GM10266 (cell line): ENCODE data around the gene TANGO6.

ENCODE experiments used
- DNase-seq: peaks from one replicate; pipeline ENCODE4 v3.0.0; 2012; ENCODE audit errors: extremely low spot score
- TF ChIP-seq, protein P1 (sequence below): IDR thresholded peaks from 2 replicates; pipeline ENCODE4 v1.5.1; 2012; ENCODE audit warnings: mild to moderate bottlenecking, low read depth; ENCODE audit not compliant: control insufficient read depth, insufficient read depth; ENCODE audit errors: missing control alignments

Gene TANGO6

DNA sequence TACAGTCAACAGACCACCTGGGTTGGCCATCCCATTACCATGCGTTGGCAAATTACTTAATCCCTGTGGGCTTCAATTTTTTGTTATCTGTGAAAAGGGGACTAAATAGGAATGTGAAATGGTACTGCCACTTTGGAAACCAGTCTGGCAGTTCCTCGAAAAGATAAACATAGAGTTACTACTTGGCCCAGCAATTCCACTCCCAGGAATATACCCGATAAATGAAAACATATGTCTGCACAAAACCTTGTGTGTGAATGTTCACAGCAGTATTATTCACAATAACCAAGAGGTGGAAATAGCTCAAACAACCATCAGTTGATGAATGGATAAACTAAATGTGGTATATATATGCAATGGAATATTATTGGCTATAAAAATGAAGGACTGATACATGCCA, 87.9 kb downstream of the TANGO6 start:
- DNase-seq = no peak
- TF ChIP-seq, protein P1, sequence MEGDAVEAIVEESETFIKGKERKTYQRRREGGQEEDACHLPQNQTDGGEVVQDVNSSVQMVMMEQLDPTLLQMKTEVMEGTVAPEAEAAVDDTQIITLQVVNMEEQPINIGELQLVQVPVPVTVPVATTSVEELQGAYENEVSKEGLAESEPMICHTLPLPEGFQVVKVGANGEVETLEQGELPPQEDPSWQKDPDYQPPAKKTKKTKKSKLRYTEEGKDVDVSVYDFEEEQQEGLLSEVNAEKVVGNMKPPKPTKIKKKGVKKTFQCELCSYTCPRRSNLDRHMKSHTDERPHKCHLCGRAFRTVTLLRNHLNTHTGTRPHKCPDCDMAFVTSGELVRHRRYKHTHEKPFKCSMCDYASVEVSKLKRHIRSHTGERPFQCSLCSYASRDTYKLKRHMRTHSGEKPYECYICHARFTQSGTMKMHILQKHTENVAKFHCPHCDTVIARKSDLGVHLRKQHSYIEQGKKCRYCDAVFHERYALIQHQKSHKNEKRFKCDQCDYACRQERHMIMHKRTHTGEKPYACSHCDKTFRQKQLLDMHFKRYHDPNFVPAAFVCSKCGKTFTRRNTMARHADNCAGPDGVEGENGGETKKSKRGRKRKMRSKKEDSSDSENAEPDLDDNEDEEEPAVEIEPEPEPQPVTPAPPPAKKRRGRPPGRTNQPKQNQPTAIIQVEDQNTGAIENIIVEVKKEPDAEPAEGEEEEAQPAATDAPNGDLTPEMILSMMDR = no peak

DNA sequence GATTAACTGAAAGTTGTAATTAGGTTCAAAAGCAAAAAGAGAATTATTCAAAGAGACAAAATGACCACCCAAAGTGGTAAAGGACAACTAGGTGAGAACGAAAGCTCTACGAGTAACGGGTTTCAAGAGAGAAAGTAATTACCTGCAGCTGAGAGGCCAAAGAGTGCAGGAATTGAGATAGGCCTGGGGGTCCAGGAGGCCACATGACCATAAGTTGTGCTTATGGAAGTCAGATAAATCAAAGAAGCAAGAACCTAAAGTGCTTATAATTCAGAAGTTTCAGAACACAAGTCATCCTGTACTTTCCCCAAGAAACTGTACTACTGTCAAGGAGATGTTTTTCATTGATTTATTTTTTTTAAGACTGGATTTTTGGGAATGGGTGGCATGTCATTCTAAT, 91.1 kb downstream of the TANGO6 start:
- TF ChIP-seq, protein P1 = no peak
- DNase-seq = no peak

DNA sequence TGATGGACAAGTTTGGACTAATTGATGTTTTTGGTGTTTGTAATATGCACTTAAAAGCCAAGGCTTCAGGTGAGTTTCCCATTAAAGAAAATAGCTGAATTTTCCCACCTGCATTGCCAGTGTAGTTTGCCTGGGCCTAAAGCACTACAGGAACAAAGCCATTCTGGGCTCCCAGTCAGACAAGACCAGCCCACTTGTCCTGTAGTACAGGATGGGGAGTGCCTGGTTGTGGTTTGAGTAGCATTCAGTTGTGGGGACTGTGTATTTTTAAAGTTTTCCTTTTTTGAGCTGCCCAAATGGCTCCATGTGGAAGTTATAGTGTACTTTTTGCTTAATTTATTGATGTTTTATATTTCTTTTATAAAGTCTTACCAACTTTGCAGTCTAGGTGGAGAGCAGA, 91.7 kb downstream of the TANGO6 start:
- no peak for DNase-seq

DNA sequence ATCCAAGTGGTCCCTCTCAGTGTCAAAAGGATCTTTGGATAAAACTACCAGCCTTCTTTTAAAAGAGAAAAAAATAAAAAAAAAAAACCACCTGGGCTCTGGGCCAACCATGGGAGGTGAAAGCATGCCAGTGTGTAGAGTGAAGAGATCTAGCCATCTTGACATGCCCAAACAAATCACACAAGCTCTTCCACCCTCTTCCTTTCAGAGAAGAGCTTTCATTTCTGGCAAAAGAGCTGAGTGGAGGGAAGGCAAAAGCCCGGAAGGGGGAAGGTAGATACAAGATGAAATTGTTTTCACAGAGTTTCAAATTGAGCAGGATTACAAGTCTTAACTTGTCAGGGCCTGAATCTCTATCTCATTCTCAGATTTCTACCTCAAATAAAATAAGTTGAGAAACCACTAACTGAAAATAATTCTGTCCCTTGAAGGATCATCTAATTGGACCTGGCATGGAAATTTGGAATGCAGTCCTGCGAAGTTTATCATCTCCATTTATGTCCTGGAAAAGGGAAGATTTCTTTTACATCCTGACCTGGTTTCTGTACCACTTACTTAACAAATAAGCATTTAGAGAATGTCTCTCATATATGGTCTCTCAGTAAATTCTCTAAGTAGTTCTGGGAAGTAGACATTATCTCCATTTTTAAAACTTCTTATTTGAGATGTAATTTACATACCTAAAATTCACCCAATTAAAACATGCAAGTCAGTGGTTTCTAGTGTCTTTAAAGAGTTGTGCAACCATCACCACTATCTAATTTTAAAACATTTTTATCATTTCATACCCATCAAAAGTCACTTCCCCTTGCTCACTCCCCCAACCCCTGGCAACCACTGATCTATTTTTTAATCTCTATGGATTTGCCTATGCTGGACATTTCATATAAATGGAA, 93.7 kb downstream of the TANGO6 start:
- no peak for DNase-seq

More for the DNA sequence above, 91.7 kb downstream of the TANGO6 start:
- TF ChIP-seq, protein P1 = no peak

DNA sequence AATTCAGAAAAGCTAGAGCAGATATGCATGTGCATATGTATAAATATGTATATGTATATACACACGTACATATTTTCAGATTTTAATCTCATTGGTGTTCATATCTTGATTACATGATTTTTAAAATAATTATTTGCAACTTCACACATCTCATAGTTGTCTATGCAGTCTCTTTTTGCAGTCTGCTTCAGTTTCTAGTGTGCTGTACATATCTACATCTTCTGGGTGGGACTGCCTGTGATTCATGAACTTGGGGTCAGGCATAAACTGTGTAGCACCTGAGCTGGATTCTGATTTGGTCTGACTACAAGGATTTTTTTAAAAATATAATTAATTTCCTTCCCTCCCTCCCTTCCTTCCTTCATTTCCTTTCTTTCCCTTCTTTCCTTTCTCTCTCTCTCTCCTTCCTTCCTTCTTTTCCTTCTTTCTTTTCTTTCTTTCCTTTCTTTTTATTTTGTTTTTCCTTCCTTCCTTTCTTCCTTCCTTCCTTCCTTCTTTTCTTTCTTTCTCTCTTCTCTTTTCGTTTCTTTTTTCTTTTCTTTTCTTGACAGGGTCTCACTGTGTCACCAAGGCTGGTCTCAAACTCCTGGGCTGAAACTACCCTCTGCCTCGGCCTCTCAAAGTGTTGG, 96.5 kb downstream of the TANGO6 start:
- TF ChIP-seq, protein P1 = no peak
- DNase-seq = no peak

More for the DNA sequence above, 93.7 kb downstream of the TANGO6 start:
- TF ChIP-seq, protein P1 = no peak

DNA sequence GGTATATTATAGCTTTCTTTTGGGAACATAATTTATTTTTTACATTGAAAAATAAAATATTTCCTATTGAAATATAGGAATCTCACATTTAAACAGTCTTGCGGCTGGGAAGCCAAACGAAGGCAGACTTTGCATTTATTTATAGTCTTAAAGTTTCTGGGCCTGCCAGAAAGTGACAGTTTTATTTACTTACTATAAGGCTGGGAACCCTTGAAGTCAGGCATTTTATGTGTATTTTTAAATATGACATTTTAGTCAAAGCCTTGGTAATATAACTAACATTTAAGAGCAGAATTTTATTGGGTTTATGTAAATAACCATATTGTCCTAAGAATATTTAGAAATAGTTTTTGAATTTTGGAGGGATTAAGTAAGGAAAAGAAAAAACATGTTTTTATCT, 97.5 kb downstream of the TANGO6 start:
- no peak for DNase-seq
- TF ChIP-seq, protein P1 = no peak

DNA sequence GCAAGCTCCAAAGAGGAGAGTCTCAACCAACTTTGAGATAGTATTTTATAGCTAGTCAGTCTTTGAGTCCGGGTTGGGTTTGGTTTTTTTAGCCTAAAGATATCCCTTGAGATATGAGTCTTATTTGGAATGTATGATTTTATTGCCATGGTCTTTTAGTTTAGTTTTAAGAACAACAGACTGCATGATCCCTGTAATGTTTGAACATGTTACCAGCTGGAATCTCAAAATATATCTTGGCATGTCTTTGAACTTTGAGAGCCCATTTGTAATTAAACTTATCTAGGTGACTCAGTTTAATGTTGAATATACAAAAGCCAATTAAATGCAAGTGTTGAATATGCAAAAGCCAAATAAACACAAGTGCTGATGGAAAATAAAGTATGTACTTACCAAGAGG, 100.6 kb downstream of the TANGO6 start:
- TF ChIP-seq, protein P1 = no peak
- DNase-seq = no peak
